Testis (tissue), 3 donors: ENCODE results near the gene RNF31. TPM values are rescaled to one million over a fixed set of nuclear protein-coding genes. Genes with fewer than 3 reads are reported as not detected.

ENCODE experiments used
- DNase-seq: peaks from one replicate; pipeline ENCODE4 v3.0.0-alpha.2; 2019
- H3K27ac ChIP-seq, 2 donors: fragments of 200-600 bp; sonication (generic); one replicate each; pipeline ENCODE4 v1.5.1; 2019
- H3K27me3 ChIP-seq: fragments of 200-600 bp; sonication (generic); one replicate; pipeline ENCODE4 v1.5.1; 2019
- H3K36me3 ChIP-seq: fragments of 200-600 bp; sonication (generic); one replicate; pipeline ENCODE4 v1.5.1; 2017; ENCODE audit warnings: low read depth; ENCODE audit errors: missing control alignments
- H3K4me1 ChIP-seq: fragments of 200-600 bp; sonication (generic); one replicate; pipeline ENCODE4 v1.5.1; 2019
- H3K4me3 ChIP-seq, 2 donors: fragments of 200-600 bp; sonication (generic); one replicate each; pipeline ENCODE4 v1.5.1; 2017 to 2019
- H3K9me3 ChIP-seq: fragments of 200-600 bp; sonication (generic); one replicate; pipeline ENCODE4 v1.5.1; 2017
- CTCF ChIP-seq, 3 experiments: fragments of 450-650 bp in 2 of 3; fragments of 200-600 bp in 1 of 3; sonication (generic) in 1 of 3; IDR thresholded peaks; one replicate each; pipeline ENCODE4 v1.5.1; 2016 to 2019; ENCODE audit warnings: antibody characterized with exemption in 3 of 3, mild to moderate bottlenecking in 2 of 3, moderate library complexity in 1 of 3
- POLR2A ChIP-seq: fragments of 450-650 bp; IDR thresholded peaks from one replicate; pipeline ENCODE4 v1.6.1; 2017; ENCODE audit warnings: antibody characterized with exemption, mild to moderate bottlenecking, moderate library complexity
- WGBS, 2 donors: methylation state at CpG; one replicate each; pipeline ENCODE4 v1.1.5; 2018; 5-methylcytosine and 5-hydroxymethylcytosine counted together
- intact Hi-C: fragments of 100-400 bp; cut with DNase I; formaldehyde crosslinking; loops from one replicate; pipeline ENCODE4 v1.15.1; 2023; ENCODE audit warnings: low total_unique reads
- polyA plus RNA-seq: library from polyadenylated mRNA; stranded (reverse); fragments of 350-450 nt; fragmentation: Illumina TruSeq; extraction: RNeasy Lipid Tissue Mini Kit (QIAGEN cat#74804); gene quantifications from one replicate; pipeline ENCODE4 v1.2.3, GENCODE V29; 2014; ENCODE audit warnings: low read depth, low replicate concordance; ENCODE audit not compliant: insufficient read depth
- total RNA-seq, 2 donors: library from RNA; depleted of rRNA; stranded (reverse); fragments of >200 nt; gene quantifications; one replicate each; pipeline ENCODE4 v1.2.3, GENCODE V29; 2016

RNF31 gene
- total and polyA plus RNA-seq, 3 donors from 2014 or later, result 71.0 to 96.8 (median 94.5) TPM

GRCh38 chr14:24150061-24150460, 2.8 kb downstream of the RNF31 start:
- H3K27ac ChIP-seq, result no peak overlapping the region
- H3K36me3 ChIP-seq, result no peaks in the 10 kb centered on the region
- no peak overlapping the region for H3K4me3 ChIP-seq
- no peak for DNase-seq
- 88 to 89% methylated on average over 9 of the region's 9 CpGs for WGBS, 2 donors
- H3K9me3 ChIP-seq, result no peaks in the 10 kb centered on the region
- peaks cover 15% of the 10 kb centered on the region for H3K4me1 ChIP-seq
- intact Hi-C loops, result no loop called here
- H3K27me3 ChIP-seq, result no peaks in the 10 kb centered on the region
- TF ChIP-seq CTCF (IDR thresholded peaks at IDR 0.05) (no peak), POLR2A (no peak)

- Histone ChIP-seq H3K4me3 (no peak overlapping the region), H3K9me3 (no peaks in the 10 kb centered on the region), H3K27ac (no peak overlapping the region), H3K27me3 (no peaks in the 10 kb centered on the region), H3K36me3 (no peaks in the 10 kb centered on the region), H3K4me1 (peaks cover 15% of the 10 kb centered on the region)
- WGBS, 2 donors, result 91 to 93% methylated on average over 7 to 9 of the region's 9 CpGs
- no peak for TF ChIP-seq POLR2A
- TF ChIP-seq CTCF (IDR thresholded peaks at IDR 0.05), result no peak
- intact Hi-C loops, result no loop called here
- no peak for DNase-seq
Observed at GRCh38 chr14:24150567-24150966, 3.3 kb downstream of the RNF31 start.

DNA sequence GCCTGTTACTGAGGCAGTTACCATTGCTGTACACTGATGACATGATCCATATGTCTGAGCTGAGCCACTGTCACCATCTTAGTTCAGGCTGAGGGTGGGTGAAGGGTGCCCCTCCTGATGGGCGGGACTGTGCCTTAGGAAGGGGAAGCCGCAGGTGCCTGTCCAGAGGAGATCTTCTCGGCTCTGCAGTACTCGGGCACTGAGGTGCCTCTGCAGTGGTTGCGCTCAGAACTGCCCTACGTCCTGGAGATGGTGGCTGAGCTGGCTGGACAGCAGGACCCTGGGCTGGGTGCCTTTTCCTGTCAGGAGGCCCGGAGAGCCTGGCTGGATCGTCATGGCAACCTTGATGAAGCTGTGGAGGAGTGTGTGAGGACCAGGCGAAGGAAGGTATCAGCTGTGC, 3.7 kb downstream of the RNF31 start:
- TF ChIP-seq CTCF (IDR thresholded peaks at IDR 0.05) (no peak), POLR2A (no peak)
- WGBS, 2 donors, result 78 to 83% methylated on average over 8 to 9 of the region's 9 CpGs
- intact Hi-C loops, result no loop called here
- Histone ChIP-seq H3K27me3 (no peaks in the 10 kb centered on the region), H3K4me1 (peaks cover 12% of the 10 kb centered on the region), H3K27ac (no peak overlapping the region), H3K9me3 (no peaks in the 10 kb centered on the region), H3K4me3 (no peak overlapping the region), H3K36me3 (no peaks in the 10 kb centered on the region)
- no peak for DNase-seq

GRCh38 chr14:24151404-24152080, 4.2 kb downstream of the RNF31 start:
- 86 to 92% methylated on average over 16 of the region's 16 CpGs for WGBS, 2 donors
- H3K27ac ChIP-seq, result no peak overlapping the region
- H3K27me3 ChIP-seq, result no peaks in the 10 kb centered on the region
- DNase-seq, result no peak
- intact Hi-C loops, result no loop called here
- H3K9me3 ChIP-seq, result no peaks in the 10 kb centered on the region
- TF ChIP-seq CTCF (IDR thresholded peaks at IDR 0.05) (no peak), POLR2A (no peak)
- H3K36me3 ChIP-seq, result no peaks in the 10 kb centered on the region
- peaks cover 9% of the 10 kb centered on the region for H3K4me1 ChIP-seq
- H3K4me3 ChIP-seq, result no peak overlapping the region

- TF ChIP-seq POLR2A (no peak), CTCF (IDR thresholded peaks at IDR 0.05) (no peak)
- Histone ChIP-seq H3K9me3 (no peaks in the 10 kb centered on the region), H3K27ac (no peak overlapping the region), H3K4me1 (no peaks in the 10 kb centered on the region), H3K27me3 (no peaks in the 10 kb centered on the region), H3K36me3 (no peaks in the 10 kb centered on the region), H3K4me3 (no peak overlapping the region)
- DNase-seq, result no peak
- 90 to 94% methylated on average over 9 to 10 of the region's 10 CpGs for WGBS, 2 donors
- intact Hi-C loops, result no loop called here
Observed at GRCh38 chr14:24155100-24155499, 7.8 kb downstream of the RNF31 start.
